ENCODE results near the gene PUDP. TPM values are rescaled to one million over a fixed set of nuclear protein-coding genes. Genes with fewer than 3 reads are reported as not detected.

Gene PUDP
- total and polyA plus RNA-seq, 2 experiments from 2014 or later, result 4.0 to 11.6 TPM

DNA sequence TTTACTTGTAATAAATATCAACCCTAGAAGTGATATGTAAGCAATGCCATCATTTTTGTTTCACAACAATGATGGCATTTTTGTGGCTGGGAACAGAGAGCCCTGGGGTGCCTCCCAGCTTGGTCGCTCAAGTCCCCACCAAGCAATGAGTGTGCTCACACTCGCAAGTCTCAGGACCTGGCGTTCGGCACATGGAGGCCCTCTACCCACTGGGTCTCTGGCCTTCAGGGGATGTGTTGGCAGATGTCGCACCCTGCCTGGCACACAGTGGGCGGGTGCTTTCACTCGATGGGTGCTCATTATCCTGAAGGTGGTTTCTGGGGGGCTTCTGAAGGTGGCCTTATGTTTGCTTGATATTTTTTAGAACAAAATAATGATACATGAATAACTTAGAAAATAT lies 75.1 kb downstream of the PUDP start:
- Histone ChIP-seq H4K20me1 (ENCODE audit: insufficient read depth) (no peaks in the 10 kb centered on the region), H3K9me3 (ENCODE audit: low read depth) (no peaks in the 10 kb centered on the region), H3K79me2 (ENCODE audit: insufficient read depth) (no peaks in the 10 kb centered on the region), H3K36me3 (ENCODE audit: low read depth) (no peaks in the 10 kb centered on the region), H3K4me2 (ENCODE audit: unreplicated experiment) (no peak overlapping the region), H3K4me3 (no peak overlapping the region), H3F3A (ENCODE audit: insufficient read depth) (no peaks in the 10 kb centered on the region), H3K27ac (no peak overlapping the region), H3K4me1 (ENCODE audit: insufficient read depth) (no peaks in the 10 kb centered on the region), H3K27me3 (replicated peaks; ENCODE audit: insufficient read depth) (no peaks in the 10 kb centered on the region), H3K9me2 (ENCODE audit: insufficient read depth) (no peaks in the 10 kb centered on the region), H2AFZ (no peak overlapping the region), H3K9ac (no peak overlapping the region)
- in situ Hi-C loops (cut with MboI), result no loop called here
- DNase-seq, result no peak
- 97 to 100% methylated on average over 6 to 7 of the region's 7 CpGs for WGBS, 2 experiments (ENCODE audit: low coverage in 1 of 2, low lambda C conversion rate in 2 of 2, missing lambda C conversion rate in 2 of 2)
- TF ChIP-seq EZH2phosphoT487 (IDR thresholded peaks at IDR 0.05; ENCODE audit: insufficient read depth, low read depth) (no peak), EZH2 (IDR thresholded peaks at IDR 0.05; ENCODE audit: insufficient read depth, poor library complexity, severe bottlenecking) (no peak)

DNA sequence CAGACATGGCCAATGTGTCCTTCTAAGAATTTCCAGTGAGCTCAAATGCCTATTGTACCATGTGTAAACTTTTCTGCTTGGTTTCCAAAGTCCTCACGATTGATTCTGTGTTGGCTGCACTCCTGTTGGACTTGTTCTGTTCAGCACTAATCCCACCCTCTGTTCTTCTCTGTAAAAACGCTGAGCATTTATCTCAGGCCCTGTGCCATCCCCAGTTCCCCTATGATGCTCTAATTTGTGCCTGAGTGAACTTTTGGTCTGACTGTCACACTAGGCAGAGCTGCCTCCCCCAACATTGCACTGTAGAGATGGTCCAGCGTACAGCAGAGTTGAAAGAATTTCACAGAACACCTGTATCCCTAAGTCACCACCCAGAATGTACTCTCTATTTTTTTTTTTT lies 76.6 kb downstream of the PUDP start:
- 40% methylated on average over 3 of the region's 3 CpGs for WGBS, 2 experiments (ENCODE audit: low coverage in 1 of 2, low lambda C conversion rate in 2 of 2, missing lambda C conversion rate in 2 of 2)
- no peaks in the 10 kb centered on the region for H3F3A ChIP-seq (ENCODE audit: insufficient read depth)
- no peaks in the 10 kb centered on the region for H3K79me2 ChIP-seq (ENCODE audit: insufficient read depth)
- no peak for DNase-seq
- H3K9me2 ChIP-seq (ENCODE audit: insufficient read depth), result no peaks in the 10 kb centered on the region
- H2AFZ ChIP-seq, result no peak overlapping the region
- H4K20me1 ChIP-seq (ENCODE audit: insufficient read depth), result no peaks in the 10 kb centered on the region
- H3K4me1 ChIP-seq (ENCODE audit: insufficient read depth), result no peaks in the 10 kb centered on the region
- TF ChIP-seq EZH2 (IDR thresholded peaks at IDR 0.05; ENCODE audit: insufficient read depth, poor library complexity, severe bottlenecking) (no peak), EZH2phosphoT487 (IDR thresholded peaks at IDR 0.05; ENCODE audit: insufficient read depth, low read depth) (no peak)
- no peak overlapping the region for H3K9ac ChIP-seq
- H3K9me3 ChIP-seq (ENCODE audit: low read depth), result no peaks in the 10 kb centered on the region
- in situ Hi-C loops (cut with MboI), result no loop called here
- no peak overlapping the region for H3K4me2 ChIP-seq (ENCODE audit: unreplicated experiment)
- H3K4me3 ChIP-seq, result no peak overlapping the region
- H3K27ac ChIP-seq, result no peak overlapping the region
- H3K36me3 ChIP-seq (ENCODE audit: low read depth), result no peaks in the 10 kb centered on the region
- no peaks in the 10 kb centered on the region for H3K27me3 ChIP-seq (replicated peaks; ENCODE audit: insufficient read depth)

DNA sequence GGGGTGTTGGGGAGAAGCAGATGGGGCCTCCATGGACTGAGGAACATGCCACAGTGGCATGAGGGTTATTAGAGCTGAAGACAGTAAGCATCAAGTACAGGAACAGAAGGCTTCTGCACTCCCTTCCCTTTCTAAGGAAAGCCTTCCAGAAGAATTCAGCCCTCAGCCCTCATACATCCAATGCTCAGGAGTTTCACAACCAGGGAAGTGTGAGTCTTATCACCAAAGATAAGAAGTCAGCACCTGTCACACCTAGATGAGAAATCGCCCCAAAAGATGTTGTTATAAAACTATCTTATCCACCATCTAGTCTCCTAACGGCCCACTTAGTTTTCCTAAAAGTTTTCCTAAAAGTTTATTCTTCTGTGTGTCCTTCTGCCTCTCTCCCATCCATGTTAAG lies 78.4 kb downstream of the PUDP start:
- H3F3A ChIP-seq (ENCODE audit: insufficient read depth), result no peaks in the 10 kb centered on the region
- no peak overlapping the region for H3K9ac ChIP-seq
- no peak overlapping the region for H3K27ac ChIP-seq
- no peaks in the 10 kb centered on the region for H3K9me2 ChIP-seq (ENCODE audit: insufficient read depth)
- H3K36me3 ChIP-seq (ENCODE audit: low read depth), result no peaks in the 10 kb centered on the region
- DNase-seq, result no peak
- no peaks in the 10 kb centered on the region for H3K27me3 ChIP-seq (replicated peaks; ENCODE audit: insufficient read depth)
- no peaks in the 10 kb centered on the region for H3K9me3 ChIP-seq (ENCODE audit: low read depth)
- H4K20me1 ChIP-seq (ENCODE audit: insufficient read depth), result no peaks in the 10 kb centered on the region
- H3K4me3 ChIP-seq, result no peak overlapping the region
- 94 to 96% methylated on average over 2 of the region's 2 CpGs for WGBS, 2 experiments (ENCODE audit: low coverage in 1 of 2, low lambda C conversion rate in 2 of 2, missing lambda C conversion rate in 2 of 2)
- no peaks in the 10 kb centered on the region for H3K4me1 ChIP-seq (ENCODE audit: insufficient read depth)
- H3K4me2 ChIP-seq (ENCODE audit: unreplicated experiment), result no peak overlapping the region
- in situ Hi-C loops (cut with MboI), result no loop called here
- H3K79me2 ChIP-seq (ENCODE audit: insufficient read depth), result no peaks in the 10 kb centered on the region
- no peak for TF ChIP-seq EZH2 (IDR thresholded peaks at IDR 0.05; ENCODE audit: insufficient read depth, poor library complexity, severe bottlenecking)
- no peak for TF ChIP-seq EZH2phosphoT487 (IDR thresholded peaks at IDR 0.05; ENCODE audit: insufficient read depth, low read depth)
- H2AFZ ChIP-seq, result no peak overlapping the region

- Histone ChIP-seq H3K4me2 (ENCODE audit: unreplicated experiment) (no peak overlapping the region), H3K9ac (no peak overlapping the region), H3K4me3 (no peak overlapping the region), H3K27ac (no peak overlapping the region), H2AFZ (no peak overlapping the region), H4K20me1 (ENCODE audit: insufficient read depth) (no peaks in the 10 kb centered on the region), H3K79me2 (ENCODE audit: insufficient read depth) (no peaks in the 10 kb centered on the region), H3K9me3 (ENCODE audit: low read depth) (no peaks in the 10 kb centered on the region), H3K36me3 (ENCODE audit: low read depth) (no peaks in the 10 kb centered on the region), H3K27me3 (replicated peaks; ENCODE audit: insufficient read depth) (no peaks in the 10 kb centered on the region), H3F3A (ENCODE audit: insufficient read depth) (no peaks in the 10 kb centered on the region), H3K4me1 (ENCODE audit: insufficient read depth) (no peaks in the 10 kb centered on the region), H3K9me2 (ENCODE audit: insufficient read depth) (no peaks in the 10 kb centered on the region)
- peak; percentile 3 for DNase-seq
- WGBS, 2 experiments (ENCODE audit: low coverage in 1 of 2, low lambda C conversion rate in 2 of 2, missing lambda C conversion rate in 2 of 2), result 70 to 79% methylated on average over 8 to 10 of the region's 10 CpGs
- TF ChIP-seq EZH2 (IDR thresholded peaks at IDR 0.05; ENCODE audit: insufficient read depth, poor library complexity, severe bottlenecking), result no peak
- TF ChIP-seq EZH2phosphoT487 (IDR thresholded peaks at IDR 0.05; ENCODE audit: insufficient read depth, low read depth), result no peak
- in situ Hi-C loops (cut with MboI), result no loop called here
Measured at GRCh38 chrX:7068939-7069367, 79.0 kb downstream of the PUDP start.

DNA sequence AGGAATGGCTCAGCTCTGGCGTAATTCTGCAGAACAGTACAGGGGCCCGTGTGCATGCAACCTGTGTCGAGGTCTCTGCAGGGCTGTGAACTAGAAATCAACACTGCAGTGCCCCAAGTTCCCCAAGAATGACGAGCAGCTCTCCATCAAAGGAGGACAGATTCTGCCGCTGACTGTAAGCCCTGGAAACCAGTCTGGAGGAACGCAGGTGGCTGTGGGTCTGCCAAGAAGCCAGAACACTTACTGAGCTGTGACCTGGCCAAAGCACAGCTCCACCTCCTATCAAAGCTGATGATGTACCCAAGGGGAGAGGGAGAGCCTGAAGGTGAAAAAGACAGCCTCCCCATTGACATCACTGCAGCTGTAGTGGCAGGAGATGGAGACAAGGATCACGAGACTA lies 80.7 kb downstream of the PUDP start:
- H3K36me3 ChIP-seq (ENCODE audit: low read depth), result no peaks in the 10 kb centered on the region
- H3K79me2 ChIP-seq (ENCODE audit: insufficient read depth), result no peaks in the 10 kb centered on the region
- TF ChIP-seq EZH2phosphoT487 (IDR thresholded peaks at IDR 0.05; ENCODE audit: insufficient read depth, low read depth) (no peak), EZH2 (IDR thresholded peaks at IDR 0.05; ENCODE audit: insufficient read depth, poor library complexity, severe bottlenecking) (no peak)
- H3K4me2 ChIP-seq (ENCODE audit: unreplicated experiment), result no peak overlapping the region
- H2AFZ ChIP-seq, result no peak overlapping the region
- no peak overlapping the region for H3K4me3 ChIP-seq
- no peaks in the 10 kb centered on the region for H3K9me2 ChIP-seq (ENCODE audit: insufficient read depth)
- H4K20me1 ChIP-seq (ENCODE audit: insufficient read depth), result no peaks in the 10 kb centered on the region
- no peak overlapping the region for H3K27ac ChIP-seq
- no peaks in the 10 kb centered on the region for H3F3A ChIP-seq (ENCODE audit: insufficient read depth)
- 86 to 89% methylated on average over 4 to 7 of the region's 7 CpGs for whole genome bisulfite sequencing, 2 experiments (ENCODE audit: low coverage in 1 of 2, low lambda C conversion rate in 2 of 2, missing lambda C conversion rate in 2 of 2)
- no peak for DNase-seq
- H3K4me1 ChIP-seq (ENCODE audit: insufficient read depth), result no peaks in the 10 kb centered on the region
- in situ Hi-C loops (cut with MboI), result no loop called here
- no peaks in the 10 kb centered on the region for H3K27me3 ChIP-seq (replicated peaks; ENCODE audit: insufficient read depth)
- H3K9ac ChIP-seq, result no peak overlapping the region
- H3K9me3 ChIP-seq (ENCODE audit: low read depth), result no peaks in the 10 kb centered on the region
